GM12891 (cell line): ENCODE results near the gene TTLL8.

Source experiments
- POLR2A ChIP-seq: IDR thresholded peaks from 2 replicates; pipeline ENCODE4 v1.6.1; 2011; ENCODE audit warnings: low read depth, low read length, control low read depth
- POLR2AphosphoS5 ChIP-seq: IDR thresholded peaks from 2 replicates; pipeline ENCODE4 v1.6.1; 2011; ENCODE audit warnings: low read depth, low read length, control low read depth
- TAF1 ChIP-seq: IDR thresholded peaks from 2 replicates; pipeline ENCODE4 v1.6.1; 2011; ENCODE audit warnings: low read depth, low read length, control low read depth

DNA sequence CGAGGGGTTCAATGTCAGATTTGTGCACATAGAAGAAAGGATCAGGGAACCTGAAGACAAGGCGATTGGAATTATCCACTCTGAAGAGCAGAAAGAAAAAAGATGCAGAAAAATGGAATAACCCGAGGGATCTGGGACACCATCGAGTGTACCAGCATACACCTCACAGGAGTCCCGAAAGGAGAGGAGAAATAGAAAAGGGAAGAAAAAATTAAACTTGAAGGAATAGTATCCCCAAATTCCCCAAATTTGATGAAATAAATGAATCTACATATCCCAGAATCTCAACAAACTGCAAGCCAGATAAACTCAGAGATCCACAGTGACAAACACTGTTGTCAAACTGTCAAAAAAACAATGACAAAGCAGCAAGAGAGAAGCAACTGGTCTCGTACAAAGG, 66.9 kb downstream of the TTLL8 start:
- no peak for TF ChIP-seq POLR2A
- TF ChIP-seq POLR2AphosphoS5: no peak
- TF ChIP-seq TAF1: no peak
